ENCODE data around the gene CTAGE9.

DNA sequence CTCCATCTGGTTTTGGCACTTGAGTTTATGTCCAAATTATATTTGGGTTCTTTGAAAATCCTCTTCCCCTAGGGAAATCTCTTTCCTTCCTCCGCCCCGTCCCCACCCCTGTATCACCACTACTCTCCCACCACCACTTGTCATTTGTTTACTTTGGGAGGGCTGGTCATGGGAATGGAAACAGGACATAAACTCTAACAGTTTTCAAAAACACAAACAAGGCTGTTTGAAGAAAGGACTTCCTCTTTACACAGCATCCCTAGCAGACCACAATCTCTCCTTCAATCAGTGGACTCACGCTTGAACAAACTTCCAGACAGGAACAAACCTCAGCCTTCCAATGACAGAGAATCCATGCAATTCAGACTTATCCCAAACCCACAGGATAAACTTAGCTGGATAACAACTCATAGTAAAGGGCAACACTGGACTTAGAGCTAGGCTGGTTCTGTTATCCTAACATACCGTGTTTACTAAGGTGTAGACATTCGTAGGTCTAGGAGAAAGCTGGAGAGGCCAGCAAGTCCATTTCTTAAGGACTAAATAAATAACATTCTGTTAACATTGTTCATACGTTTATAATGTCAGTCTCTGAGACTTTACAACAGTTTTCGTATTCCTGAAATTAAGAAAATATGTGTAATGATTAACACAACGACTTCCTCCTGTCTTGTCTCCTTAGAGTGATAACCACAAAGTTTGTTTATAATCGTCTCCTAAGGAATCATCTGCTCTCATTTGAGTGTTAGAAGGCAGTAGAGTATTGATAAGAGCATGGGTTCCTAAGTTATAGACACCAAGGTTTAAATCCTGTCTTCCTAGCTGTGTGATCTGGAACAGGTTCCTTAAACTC, 44.1 kb upstream of the CTAGE9 start:
- TF ChIP-seq POLR2A (IDR thresholded peaks at IDR 0.05; ENCODE audit: low read length) = no peak
- TF ChIP-seq GATA1 (IDR thresholded peaks at IDR 0.05; ENCODE audit: low read depth, low read length) = no peak

Data from erythroblast (primary cell).